Transverse colon (tissue), 4 donors: Measurements from ENCODE around the gene SPTBN1. TPM values are rescaled to one million over a fixed set of nuclear protein-coding genes. Genes with fewer than 3 reads are reported as not detected.

ENCODE experiments used
- DNase-seq: peaks from one replicate; pipeline ENCODE4 v3.0.0-alpha.2; 2019
- H3K27ac ChIP-seq, 4 donors: fragments of 200-600 bp; sonication (generic); 2 replicates each; pipeline ENCODE4 v1.5.1; 2016 to 2018; ENCODE audit warnings: inconsistent platforms in 4 of 4
- H3K27me3 ChIP-seq: fragments of 200-600 bp; sonication (generic); 2 replicates; pipeline ENCODE4 v1.5.1; 2017; ENCODE audit warnings: inconsistent platforms
- H3K36me3 ChIP-seq, 4 donors: fragments of 200-600 bp; sonication (generic); 2 replicates each; pipeline ENCODE4 v1.5.1; 2017 to 2019; ENCODE audit warnings: inconsistent platforms in 4 of 4
- H3K4me1 ChIP-seq, 4 donors: fragments of 200-600 bp; sonication (generic); 2 replicates each; pipeline ENCODE4 v1.5.1; 2017 to 2020; ENCODE audit warnings: inconsistent platforms in 4 of 4
- H3K4me3 ChIP-seq, 4 donors: fragments of 200-600 bp; sonication (generic); 1 replicate in 1 of 4; 2 replicates in 3 of 4; pipeline versions ENCODE4 v1.5.1 to v1.6.1; 2017 to 2019; ENCODE audit warnings: inconsistent platforms in 4 of 4
- H3K9me3 ChIP-seq, 2 donors: fragments of 200-600 bp; sonication (generic); 2 replicates each; pipeline ENCODE4 v1.5.1; 2017 to 2019; ENCODE audit warnings: inconsistent platforms in 2 of 2
- EP300 ChIP-seq: sonication (generic); formaldehyde crosslinking; IDR thresholded peaks from one replicate; pipeline ENCODE4 v1.6.1; 2017; ENCODE audit warnings: antibody characterized with exemption, low read depth
- POLR2A ChIP-seq: fragments of 450-650 bp; IDR thresholded peaks from one replicate; pipeline ENCODE4 v1.6.1; 2016; ENCODE audit warnings: antibody characterized with exemption, mild to moderate bottlenecking, moderate library complexity
- POLR2AphosphoS5 ChIP-seq, 3 donors: sonication (generic); formaldehyde crosslinking; IDR thresholded peaks; one replicate each; pipeline ENCODE4 v1.6.1; 2016; ENCODE audit warnings: antibody characterized with exemption in 3 of 3
- WGBS, 2 donors: methylation state at CpG; one replicate each; pipeline ENCODE4 v1.1.5; 2018; ENCODE audit warnings: low coverage in 1 of 2; 5-methylcytosine and 5-hydroxymethylcytosine counted together
- in situ Hi-C, 4 donors: fragments of 200-750 bp; cut with MboI; loops; one replicate each; pipeline versions ENCODE4 v1.15.0 to v1.15.1; 2017; ENCODE audit warnings: low sequenced_read_pairs in 3 of 4, low pct_ligation_motif_present in 1 of 4, low pct_unique_long_range_greater_than_20kb in 1 of 4
- intact Hi-C: fragments of 100-400 bp; cut with DNase I; formaldehyde crosslinking; loops from one replicate; pipeline ENCODE4 v1.15.1; 2023; ENCODE audit warnings: low total_unique reads
- total RNA-seq, 4 donors: library from RNA; depleted of rRNA; stranded (reverse); fragments of >200 nt; gene quantifications; one replicate each; pipeline ENCODE4 v1.1.0, GENCODE V29; 2016
- TF ChIP-seq, protein P1 (sequence below), 5 experiments: fragments of 200-600 bp in 3 of 5; fragments of 450-650 bp in 2 of 5; sonication (generic) in 3 of 5; IDR thresholded peaks; 1 replicate in 2 of 5; 2 replicates in 3 of 5; pipeline ENCODE4 v1.5.1; 2016 to 2017; ENCODE audit warnings: antibody characterized with exemption in 5 of 5, inconsistent platforms in 3 of 5, mild to moderate bottlenecking in 2 of 5, moderate library complexity in 1 of 5

The SPTBN1 gene
- total RNA-seq, 4 donors from 2014 or later = 269 to 301 (median 285) TPM

GRCh38 chr2:54597153-54597848 is 141.2 kb downstream of the SPTBN1 start:
- Histone ChIP-seq H3K4me3 (no peak overlapping the region), H3K4me1 (peaks cover 58 to 74% (median 61%) of the 10 kb centered on the region in 4 donors), H3K9me3 (no peaks in the 10 kb centered on the region), H3K36me3 (no peaks in the 10 kb centered on the region), H3K27ac (peak overlapping the region; percentile 41 to 75 (median 67)), H3K27me3 (no peaks in the 10 kb centered on the region)
- intact Hi-C loops (no loop called here), in situ Hi-C loops (no loop called here)
- WGBS, 2 donors = 13 to 60% methylated on average over 1 to 5 of the region's 5 CpGs
- DNase-seq = peak; percentile 68
- TF ChIP-seq POLR2AphosphoS5 (IDR thresholded peaks at IDR 0.05) (peak; percentile 33 to 62 (median 50)), EP300 (no peak), POLR2A (no peak)
- TF ChIP-seq, protein P1, sequence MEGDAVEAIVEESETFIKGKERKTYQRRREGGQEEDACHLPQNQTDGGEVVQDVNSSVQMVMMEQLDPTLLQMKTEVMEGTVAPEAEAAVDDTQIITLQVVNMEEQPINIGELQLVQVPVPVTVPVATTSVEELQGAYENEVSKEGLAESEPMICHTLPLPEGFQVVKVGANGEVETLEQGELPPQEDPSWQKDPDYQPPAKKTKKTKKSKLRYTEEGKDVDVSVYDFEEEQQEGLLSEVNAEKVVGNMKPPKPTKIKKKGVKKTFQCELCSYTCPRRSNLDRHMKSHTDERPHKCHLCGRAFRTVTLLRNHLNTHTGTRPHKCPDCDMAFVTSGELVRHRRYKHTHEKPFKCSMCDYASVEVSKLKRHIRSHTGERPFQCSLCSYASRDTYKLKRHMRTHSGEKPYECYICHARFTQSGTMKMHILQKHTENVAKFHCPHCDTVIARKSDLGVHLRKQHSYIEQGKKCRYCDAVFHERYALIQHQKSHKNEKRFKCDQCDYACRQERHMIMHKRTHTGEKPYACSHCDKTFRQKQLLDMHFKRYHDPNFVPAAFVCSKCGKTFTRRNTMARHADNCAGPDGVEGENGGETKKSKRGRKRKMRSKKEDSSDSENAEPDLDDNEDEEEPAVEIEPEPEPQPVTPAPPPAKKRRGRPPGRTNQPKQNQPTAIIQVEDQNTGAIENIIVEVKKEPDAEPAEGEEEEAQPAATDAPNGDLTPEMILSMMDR (IDR thresholded peaks at IDR 0.05) = no peak

DNA sequence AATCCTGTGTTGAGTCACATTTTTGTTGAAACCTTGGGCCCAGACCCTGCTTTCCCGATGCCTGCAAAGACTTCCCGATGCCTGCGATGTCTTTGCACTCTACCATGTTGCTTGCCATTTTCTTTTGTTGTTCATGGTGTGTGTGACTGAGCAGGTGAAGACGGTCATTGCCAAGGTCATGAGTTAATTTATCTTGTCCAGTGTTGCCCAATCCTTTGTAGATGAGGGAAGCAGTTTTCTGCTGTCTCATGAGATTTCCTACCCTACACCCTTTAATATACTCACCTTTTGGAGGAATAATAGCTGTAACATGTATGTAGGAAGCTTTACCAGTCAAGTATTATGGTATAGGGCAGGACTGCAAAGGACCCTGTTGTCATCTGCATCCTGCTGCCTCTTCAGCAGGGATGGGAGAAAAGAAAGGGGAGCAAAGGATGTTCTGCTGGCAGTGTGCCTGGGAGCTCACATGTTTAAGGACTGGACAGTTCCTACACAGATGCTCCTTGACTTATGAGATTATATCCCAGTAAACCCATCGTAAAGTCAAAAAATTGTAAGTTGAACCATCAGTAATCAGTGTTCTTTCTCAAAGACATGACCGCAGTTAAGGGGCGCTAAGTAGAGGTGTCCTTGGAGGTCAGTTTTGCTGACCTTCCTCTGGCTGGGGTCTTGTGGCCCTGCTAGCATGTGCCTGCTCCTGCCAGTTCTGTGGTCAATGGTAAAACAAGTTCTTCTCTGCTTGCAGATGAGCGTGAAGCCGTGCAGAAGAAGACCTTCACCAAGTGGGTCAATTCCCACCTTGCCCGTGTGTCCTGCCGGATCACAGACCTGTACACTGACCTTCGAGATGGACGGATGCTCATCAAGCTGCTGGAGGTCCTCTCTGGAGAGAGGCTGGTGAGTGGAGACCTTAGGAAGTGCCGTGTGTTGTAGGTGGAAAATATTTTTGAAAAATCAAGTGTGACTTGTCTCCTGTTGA is 142.5 kb downstream of the SPTBN1 start:
- WGBS, 2 donors = 87 to 97% methylated on average over 5 to 14 of the region's 14 CpGs
- no peaks in the 10 kb centered on the region for H3K27me3 ChIP-seq
- no peaks in the 10 kb centered on the region for H3K36me3 ChIP-seq
- H3K9me3 ChIP-seq = no peaks in the 10 kb centered on the region
- in situ Hi-C loops (no loop called here), intact Hi-C loops (no loop called here)
- H3K4me3 ChIP-seq = no peak overlapping the region
- TF ChIP-seq POLR2AphosphoS5 (IDR thresholded peaks at IDR 0.05) (no peak), EP300 (no peak), POLR2A (no peak)
- TF ChIP-seq, protein P1 (IDR thresholded peaks at IDR 0.05) = no peak
- DNase-seq = no peak
- H3K4me1 ChIP-seq = peaks cover 60 to 86% (median 72%) of the 10 kb centered on the region in 4 donors
- peak overlapping the region; percentile 38 to 75 (median 64) for H3K27ac ChIP-seq

GRCh38 chr2:54599326-54599710 is 143.2 kb downstream of the SPTBN1 start:
- Histone ChIP-seq H3K36me3 (no peaks in the 10 kb centered on the region), H3K4me3 (no peak overlapping the region), H3K4me1 (peaks cover 60 to 93% (median 74%) of the 10 kb centered on the region in 4 donors), H3K27me3 (no peaks in the 10 kb centered on the region), H3K9me3 (no peaks in the 10 kb centered on the region), H3K27ac (peak overlapping the region; percentile 38 to 70 (median 61))
- intact Hi-C loops (no loop called here), in situ Hi-C loops (no loop called here)
- peak; percentile 40 for DNase-seq
- 75 to 100% methylated on average over 1 to 5 of the region's 5 CpGs for WGBS, 2 donors
- no peak for TF ChIP-seq POLR2A

GRCh38 chr2:54599914-54600313 is 143.8 kb downstream of the SPTBN1 start:
- WGBS, 2 donors = 51% methylated on average over 4 of the region's 4 CpGs; no CpG with 5 or more reads in 1 of the 2 donors
- no peaks in the 10 kb centered on the region for H3K27me3 ChIP-seq
- TF ChIP-seq, protein P1 (IDR thresholded peaks at IDR 0.05) = no peak
- no peak for TF ChIP-seq EP300
- no peak for TF ChIP-seq POLR2AphosphoS5 (IDR thresholded peaks at IDR 0.05)
- no peak for TF ChIP-seq POLR2A
- no peaks in the 10 kb centered on the region for H3K9me3 ChIP-seq
- DNase-seq = peak; percentile 63
- H3K4me3 ChIP-seq = no peak overlapping the region
- no peaks in the 10 kb centered on the region for H3K36me3 ChIP-seq
- intact Hi-C loops (no loop called here), in situ Hi-C loops (no loop called here)
- H3K27ac ChIP-seq = peak overlapping the region; percentile 38 to 70 (median 61)
- H3K4me1 ChIP-seq = peaks cover 60 to 98% (median 75%) of the 10 kb centered on the region in 4 donors
